HUES6 (cell line): ENCODE results near the gene LGR4.

Experiments
- H3K27ac ChIP-seq: 2 replicates; pipeline ENCODE4 v1.7.0; 2013; ENCODE audit warnings: low read depth, mild to moderate bottlenecking, low read length, inconsistent platforms
- H3K27me3 ChIP-seq: 2 replicates; pipeline ENCODE4 v1.6.1; 2013; ENCODE audit warnings: low read length; ENCODE audit not compliant: control insufficient read depth, insufficient read depth
- H3K36me3 ChIP-seq: 2 replicates; pipeline ENCODE4 v1.6.1; 2013; ENCODE audit warnings: low read length; ENCODE audit not compliant: control insufficient read depth, insufficient read depth
- H3K4me1 ChIP-seq: 2 replicates; pipeline ENCODE4 v1.6.1; 2013; ENCODE audit warnings: low read length; ENCODE audit not compliant: control insufficient read depth, insufficient read depth
- H3K4me3 ChIP-seq: 2 replicates; pipeline ENCODE4 v1.5.1; 2013; ENCODE audit warnings: low read depth, low read length
- H3K9ac ChIP-seq: one replicate; pipeline ENCODE4 v1.6.1; 2013; ENCODE audit warnings: mild to moderate bottlenecking, low read length
- H3K9me3 ChIP-seq: 2 replicates; pipeline ENCODE4 v1.6.1; 2013; ENCODE audit warnings: low read depth, low read length; ENCODE audit not compliant: control insufficient read depth, insufficient read depth

LGR4 gene

GRCh38 chr11:27444801-27445215 lies 27.8 kb downstream of the LGR4 start:
- no peak overlapping the region for H3K9ac ChIP-seq
- H3K27ac ChIP-seq: 0 out of 2 replicates have a peak overlapping the region, but pooled peaks have one; percentile 18
- peak overlapping the region; percentile 34 for H3K4me3 ChIP-seq
- H3K36me3 ChIP-seq: 0 out of 2 replicates have a peak, but pooled peaks cover 2% of the 10 kb centered on the region
- H3K27me3 ChIP-seq: no peaks in the 10 kb centered on the region
- H3K9me3 ChIP-seq: no peaks in the 10 kb centered on the region
- H3K4me1 ChIP-seq: peaks cover 51% of the 10 kb centered on the region

GRCh38 chr11:27443746-27444507 lies 28.7 kb downstream of the LGR4 start:
- Histone ChIP-seq H3K4me1 (peaks cover 51% of the 10 kb centered on the region), H3K27me3 (no peaks in the 10 kb centered on the region), H3K4me3 (peak overlapping the region; percentile 18; the same call in 1 of the 2 replicates), H3K9ac (no peak overlapping the region), H3K9me3 (no peaks in the 10 kb centered on the region), H3K27ac (peak overlapping the region; percentile 44), H3K36me3 (0 out of 2 replicates have a peak, but pooled peaks cover 2% of the 10 kb centered on the region)

- peak overlapping the region; percentile 44 for H3K27ac ChIP-seq
Measured at GRCh38 chr11:27443227-27443626, 29.4 kb downstream of the LGR4 start.

GRCh38 chr11:27440090-27440489 lies 32.5 kb downstream of the LGR4 start:
- no peak overlapping the region for H3K4me3 ChIP-seq
- no peaks in the 10 kb centered on the region for H3K27me3 ChIP-seq
- no peak overlapping the region for H3K9ac ChIP-seq
- peaks cover 58% of the 10 kb centered on the region for H3K4me1 ChIP-seq
- no peaks in the 10 kb centered on the region for H3K36me3 ChIP-seq
- H3K27ac ChIP-seq: no peak overlapping the region
- no peaks in the 10 kb centered on the region for H3K9me3 ChIP-seq

More at GRCh38 chr11:27443227-27443626, 29.4 kb downstream of the LGR4 start:
- Histone ChIP-seq H3K4me3 (0 out of 2 replicates have a peak overlapping the region, but pooled peaks have one; percentile 5), H3K27me3 (no peaks in the 10 kb centered on the region), H3K36me3 (0 out of 2 replicates have a peak, but pooled peaks cover 2% of the 10 kb centered on the region), H3K9me3 (no peaks in the 10 kb centered on the region), H3K9ac (no peak overlapping the region), H3K4me1 (peaks cover 55% of the 10 kb centered on the region)

- H3K36me3 ChIP-seq: no peaks in the 10 kb centered on the region
- no peaks in the 10 kb centered on the region for H3K27me3 ChIP-seq
- peaks cover 49% of the 10 kb centered on the region for H3K4me1 ChIP-seq
- H3K9ac ChIP-seq: no peak overlapping the region
- no peak overlapping the region for H3K27ac ChIP-seq
- no peaks in the 10 kb centered on the region for H3K9me3 ChIP-seq
- H3K4me3 ChIP-seq: no peak overlapping the region
Measured at GRCh38 chr11:27438595-27438981, 34.0 kb downstream of the LGR4 start.

GRCh38 chr11:27437829-27438594 lies 34.6 kb downstream of the LGR4 start:
- Histone ChIP-seq H3K4me3 (no peak overlapping the region), H3K27ac (peak overlapping the region; percentile 9; the same call in 1 of the 2 replicates), H3K36me3 (no peaks in the 10 kb centered on the region), H3K4me1 (peaks cover 43% of the 10 kb centered on the region), H3K9me3 (no peaks in the 10 kb centered on the region), H3K27me3 (no peaks in the 10 kb centered on the region), H3K9ac (no peak overlapping the region)

- Histone ChIP-seq H3K4me1 (peaks cover 42% of the 10 kb centered on the region), H3K4me3 (no peak overlapping the region), H3K27me3 (no peaks in the 10 kb centered on the region), H3K9me3 (no peaks in the 10 kb centered on the region), H3K27ac (no peak overlapping the region), H3K9ac (no peak overlapping the region), H3K36me3 (no peaks in the 10 kb centered on the region)
Measured at GRCh38 chr11:27436916-27437315, 35.7 kb downstream of the LGR4 start.

- H3K9me3 ChIP-seq: no peaks in the 10 kb centered on the region
- no peak overlapping the region for H3K4me3 ChIP-seq
- peaks cover 49% of the 10 kb centered on the region for H3K4me1 ChIP-seq
- H3K36me3 ChIP-seq: peaks cover 2% of the 10 kb centered on the region; the same call in 1 of the 2 replicates
- H3K27me3 ChIP-seq: no peaks in the 10 kb centered on the region
- H3K27ac ChIP-seq: no peak overlapping the region
- no peak overlapping the region for H3K9ac ChIP-seq
Measured at GRCh38 chr11:27433742-27434141, 38.8 kb downstream of the LGR4 start.

GRCh38 chr11:27431808-27432207 lies 40.8 kb downstream of the LGR4 start:
- Histone ChIP-seq H3K9ac (no peak overlapping the region), H3K9me3 (no peaks in the 10 kb centered on the region), H3K27ac (no peak overlapping the region), H3K4me3 (no peak overlapping the region), H3K4me1 (peaks cover 48% of the 10 kb centered on the region), H3K36me3 (peaks cover 3% of the 10 kb centered on the region; the same call in 1 of the 2 replicates), H3K27me3 (no peaks in the 10 kb centered on the region)

GRCh38 chr11:27429761-27430393 lies 42.7 kb downstream of the LGR4 start:
- Histone ChIP-seq H3K9me3 (no peaks in the 10 kb centered on the region), H3K9ac (no peak overlapping the region), H3K36me3 (peaks cover 3% of the 10 kb centered on the region; the same call in 1 of the 2 replicates), H3K27ac (peak overlapping the region; percentile 15; the same call in 1 of the 2 replicates), H3K27me3 (no peaks in the 10 kb centered on the region), H3K4me3 (no peak overlapping the region), H3K4me1 (peaks cover 50% of the 10 kb centered on the region)
